H1 (cell line): ENCODE data around the gene ZNF789. TPM values are rescaled to one million over a fixed set of nuclear protein-coding genes. Genes with fewer than 3 reads are reported as not detected.

Source experiments
- CTCF ChIA-PET: fragments of 300-600 bp; sonication (Branson Sonifier 250); formaldehyde crosslinking; loops from one replicate; lab custom pipeline; 2021; ENCODE audit not compliant: partially characterized antibody; lab: Charles Lee
- POLR2A ChIA-PET: fragments of 300-600 bp; sonication (Branson Sonifier 250); formaldehyde crosslinking; loops from one replicate; lab custom pipeline; 2021; ENCODE audit warnings: inconsistent platforms; ENCODE audit not compliant: partially characterized antibody; lab: Charles Lee
- DNase-seq, 2 experiments: peaks; one replicate each; pipeline versions ENCODE4 v3.0.0 to v3.0.0-alpha.2; 2010 to 2022; ENCODE audit warnings: low spot score in 2 of 2, low read depth in 1 of 2, mixed read lengths in 1 of 2
- FAIRE-seq: peaks from 2 replicates; lab custom pipeline; 2011; peaks lifted over from hg19 to GRCh38; lab: Jason Lieb, UNC
- H2AFZ ChIP-seq: 2 replicates; pipeline ENCODE4 v1.8.1; 2012; ENCODE audit warnings: low read length, inconsistent platforms
- H2AK5ac ChIP-seq: 2 replicates; pipeline ENCODE4 v1.6.1; 2013; ENCODE audit warnings: low read depth, low read length
- H2BK120ac ChIP-seq: replicated peaks from 2 replicates; pipeline ENCODE3; 2013; ENCODE audit warnings: low read depth, low read length, inconsistent platforms
- H2BK12ac ChIP-seq: 2 replicates; pipeline ENCODE4 v1.6.1; 2013; ENCODE audit warnings: low read depth, low read length
- H2BK15ac ChIP-seq: 2 replicates; pipeline ENCODE4 v1.6.1; 2013; ENCODE audit warnings: low read length
- H2BK20ac ChIP-seq: 2 replicates; pipeline ENCODE4 v1.6.1; 2013; ENCODE audit warnings: low read length
- H2BK5ac ChIP-seq: 2 replicates; pipeline ENCODE4 v1.6.1; 2013; ENCODE audit warnings: low read depth, low read length
- H3K14ac ChIP-seq: 2 replicates; pipeline ENCODE4 v1.6.1; 2013; ENCODE audit warnings: inconsistent platforms; ENCODE audit not compliant: insufficient read length
- H3K18ac ChIP-seq: 2 replicates; pipeline ENCODE4 v1.6.1; 2013; ENCODE audit warnings: low read length; ENCODE audit errors: extremely low read depth
- H3K23ac ChIP-seq: 2 replicates; pipeline ENCODE4 v1.6.1; 2013; ENCODE audit warnings: inconsistent platforms; ENCODE audit not compliant: insufficient read length
- H3K23me2 ChIP-seq: 2 replicates; pipeline ENCODE4 v1.6.1; 2013; ENCODE audit warnings: low read depth, low read length
- H3K27ac ChIP-seq: 2 replicates; pipeline ENCODE4 v1.6.1; 2011; ENCODE audit warnings: low read depth, low read length, inconsistent platforms
- H3K27me3 ChIP-seq, 4 experiments: replicated peaks in 1 of 4; 1 replicate in 1 of 4; 2 replicates in 3 of 4; pipeline versions ENCODE4 v1.6.1 to v1.8.1; 2011 to 2013; ENCODE audit warnings: low read length in 3 of 4, mild to moderate bottlenecking in 3 of 4, inconsistent platforms in 2 of 4, mixed read lengths in 2 of 4, moderate library complexity in 1 of 4; ENCODE audit not compliant: control insufficient read depth in 3 of 4, insufficient read depth in 3 of 4; ENCODE audit errors: extremely low read depth in 1 of 4
- H3K36me3 ChIP-seq, 4 experiments: 2 replicates each; pipeline versions ENCODE4 v1.6.1 to v1.8.1; 2011 to 2013; ENCODE audit warnings: mild to moderate bottlenecking in 4 of 4, low read length in 3 of 4, moderate library complexity in 2 of 4, control low read depth in 1 of 4, inconsistent platforms in 1 of 4; ENCODE audit not compliant: insufficient read depth in 4 of 4, control insufficient read depth in 2 of 4
- H3K4ac ChIP-seq: replicated peaks from 2 replicates; pipeline ENCODE3; 2013; ENCODE audit warnings: low read length, low read depth, mixed read lengths, inconsistent platforms; ENCODE audit not compliant: insufficient read length
- H3K4me1 ChIP-seq, 4 experiments: replicated peaks in 1 of 4; 1 replicate in 1 of 4; 2 replicates in 3 of 4; pipeline versions ENCODE4 v1.6.1 to v1.8.1; 2011 to 2013; ENCODE audit warnings: low read length in 3 of 4, inconsistent platforms in 2 of 4, mixed read lengths in 1 of 4; ENCODE audit not compliant: insufficient read depth in 4 of 4, control insufficient read depth in 3 of 4
- H3K4me2 ChIP-seq, 2 experiments: 2 replicates each; pipeline versions ENCODE4 v1.6.1 to v1.8.1; 2011 to 2013; ENCODE audit warnings: low read depth in 2 of 2, low read length in 2 of 2, control low read depth in 1 of 2, inconsistent platforms in 1 of 2, mild to moderate bottlenecking in 1 of 2; ENCODE audit not compliant: insufficient read depth in 1 of 2
- H3K4me3 ChIP-seq, 4 experiments: fragments of 200-600, 300-600 bp in 1 of 4; sonication (generic), shearing (Covaris generic), sonication (Bioruptor Twin) in 1 of 4; 2 replicates each; pipeline versions ENCODE4 v1.5.1 to v1.8.1; 2011 to 2016; ENCODE audit warnings: low read length in 4 of 4, low read depth in 3 of 4, control low read depth in 2 of 4, inconsistent platforms in 2 of 4, mild to moderate bottlenecking in 2 of 4, mixed read lengths in 1 of 4, moderate library complexity in 1 of 4; ENCODE audit not compliant: insufficient read depth in 2 of 4; ENCODE audit errors: extremely low read depth in 1 of 4
- H3K56ac ChIP-seq: replicated peaks from 2 replicates; pipeline ENCODE3; 2013; ENCODE audit warnings: low read depth, mild to moderate bottlenecking, mixed read lengths, low read length, inconsistent platforms; ENCODE audit not compliant: insufficient read length
- H3K79me1 ChIP-seq: 2 replicates; pipeline ENCODE4 v1.6.1; 2013; ENCODE audit warnings: low read depth, low read length, control low read depth
- H3K79me2 ChIP-seq, 2 experiments: 2 replicates each; pipeline versions ENCODE4 v1.6.1 to v1.8.1; 2012 to 2013; ENCODE audit warnings: low read length in 2 of 2, mild to moderate bottlenecking in 2 of 2, inconsistent platforms in 1 of 2; ENCODE audit not compliant: insufficient read depth in 2 of 2, control insufficient read depth in 1 of 2
- H3K9ac ChIP-seq, 4 experiments: replicated peaks in 1 of 4; 1 replicate in 1 of 4; 2 replicates in 3 of 4; pipeline versions ENCODE4 v1.6.1 to v1.8.1; 2011 to 2013; ENCODE audit warnings: low read depth in 3 of 4, low read length in 3 of 4, control low read depth in 2 of 4, mild to moderate bottlenecking in 2 of 4, moderate library complexity in 2 of 4, inconsistent platforms in 1 of 4; ENCODE audit errors: extremely low read depth in 1 of 4
- H3K9me3 ChIP-seq, 2 experiments: 2 replicates each; pipeline versions ENCODE4 v1.6.1 to v1.8.1; 2012 to 2013; ENCODE audit warnings: mild to moderate bottlenecking in 2 of 2, moderate library complexity in 2 of 2, control low read depth in 1 of 2, inconsistent platforms in 1 of 2, low read depth in 1 of 2, low read length in 1 of 2, mixed read lengths in 1 of 2; ENCODE audit not compliant: insufficient read depth in 2 of 2
- H4K20me1 ChIP-seq, 2 experiments: replicated peaks in 1 of 2; 2 replicates each; pipeline versions ENCODE3 to v1.8.1; 2011 to 2013; ENCODE audit warnings: inconsistent platforms in 2 of 2, low read length in 2 of 2, mild to moderate bottlenecking in 1 of 2; ENCODE audit not compliant: insufficient read depth in 2 of 2, control insufficient read depth in 1 of 2
- H4K5ac ChIP-seq: 2 replicates; pipeline ENCODE4 v1.6.1; 2013; ENCODE audit warnings: low read length, low read depth, mixed read lengths, inconsistent platforms; ENCODE audit not compliant: insufficient read length
- H4K8ac ChIP-seq: 2 replicates; pipeline ENCODE4 v1.8.0; 2013; ENCODE audit warnings: mild to moderate bottlenecking, moderate library complexity, low read length, inconsistent platforms; ENCODE audit not compliant: insufficient read depth; ENCODE audit errors: extremely low read depth
- H4K91ac ChIP-seq: replicated peaks from 2 replicates; pipeline ENCODE3; 2013; ENCODE audit warnings: low read length, mixed read lengths, inconsistent platforms; ENCODE audit not compliant: insufficient read length
- ATF3 ChIP-seq: IDR thresholded peaks from 2 replicates; pipeline ENCODE4 v1.6.1; 2011; ENCODE audit warnings: low read depth, mild to moderate bottlenecking, low read length; ENCODE audit not compliant: insufficient read depth
- CTCF ChIP-seq, 3 experiments: IDR thresholded peaks; 1 replicate in 2 of 3; 2 replicates in 1 of 3; pipeline versions ENCODE4 v1.5.1 to v1.6.1; 2011; ENCODE audit warnings: low read length in 3 of 3, mild to moderate bottlenecking in 3 of 3, inconsistent platforms in 2 of 3, low read depth in 1 of 3, moderate library complexity in 1 of 3; ENCODE audit not compliant: insufficient read depth in 1 of 3; ENCODE audit errors: control extremely low read depth in 1 of 3
- EP300 ChIP-seq, 2 experiments: IDR thresholded peaks; 1 replicate in 1 of 2; 2 replicates in 1 of 2; pipeline ENCODE4 v1.6.1; 2011 to 2012; ENCODE audit warnings: low read depth in 2 of 2, low read length in 2 of 2, mild to moderate bottlenecking in 2 of 2, borderline replicate concordance in 1 of 2, inconsistent platforms in 1 of 2, moderate library complexity in 1 of 2
- SP1 ChIP-seq: IDR thresholded peaks from 2 replicates; pipeline ENCODE4 v1.6.1; 2011; ENCODE audit warnings: low read depth, low read length
- SP2 ChIP-seq: IDR thresholded peaks from 2 replicates; pipeline ENCODE4 v1.6.1; 2012; ENCODE audit warnings: mild to moderate bottlenecking, low read length, inconsistent platforms
- WGBS, 2 experiments: shearing (Covaris generic) in 1 of 2; methylation state at CpG; one replicate each; pipeline versions ENCODE4 v1.1.6 to v1.1.7; 2013 to 2015; ENCODE audit warnings: low lambda C conversion rate in 2 of 2, mixed read lengths in 2 of 2, inconsistent platforms in 1 of 2, low coverage in 1 of 2, missing lambda C conversion rate in 1 of 2; ENCODE audit not compliant: insufficient replicate concordance in 2 of 2, insufficient coverage in 1 of 2, insufficient read length in 1 of 2; ENCODE audit errors: extremely low coverage in 1 of 2, missing lambda C conversion rate in 1 of 2; 5-methylcytosine and 5-hydroxymethylcytosine counted together
- polyA plus RNA-seq, 7 experiments: library from polyadenylated mRNA; depleted of rRNA in 3 of 7; stranded (reverse) in 5 of 7; unstranded in 2 of 7; fragments of >200 nt in 5 of 7; fragments of 200-250 nt in 2 of 7; gene quantifications; 1 replicate in 5 of 7; 2 replicates in 1 of 7; 4 replicates in 1 of 7; pipeline versions ENCODE4 v1.2.1 to v1.2.3, GENCODE V29; 2011 to 2013; ENCODE audit warnings: missing spikeins in 2 of 7, mixed read lengths in 2 of 7
- total RNA-seq: library from RNA; stranded (reverse); fragmentation: NEBNext Ultra II Directional; extraction: Animal tissue kit (Norgen Biotek cat#: 25700); gene quantifications from 2 replicates; pipeline ENCODE4 v1.2.1, GENCODE V29; 2021

Gene ZNF789
- total and polyA plus RNA-seq, 2 of the 8 experiments (the other 6 are each of a cell fraction or from before 2014, with no cell fraction given): 11.4 to 12.5 TPM

- CTCF ChIA-PET: interaction anchor here (0.5 to 1.6 kb wide), 3 partner anchors 42 to 385 kb away, joined by 3 to 4 read pairs (median 3); no protein-coding TSS in a partner anchor
- Histone ChIP-seq H3K9ac (no peak overlapping the region), H4K8ac (no peak overlapping the region), H2BK5ac (no peak overlapping the region), H3K36me3 (peaks cover 4 to 34% (median 21%) of the 10 kb centered on the region in 4 experiments; a peak in 7 of 8 replicates), H3K23me2 (no peaks in the 10 kb centered on the region), H2AFZ (no peak overlapping the region), H3K79me2 (no peaks in the 10 kb centered on the region), H2BK20ac (no peak overlapping the region), H3K27me3 (no peaks in the 10 kb centered on the region), H3K14ac (no peak overlapping the region), H3K56ac (no peak overlapping the region), H3K4me2 (no peak overlapping the region), H4K5ac (no peak overlapping the region), H2AK5ac (no peak overlapping the region), H3K4me3 (no peak overlapping the region), H3K27ac (no peak overlapping the region), H3K18ac (no peak overlapping the region), H3K4ac (no peak overlapping the region), H2BK15ac (no peak overlapping the region), H3K4me1 (no peaks in the 10 kb centered on the region), H3K79me1 (no peaks in the 10 kb centered on the region), H4K91ac (no peak overlapping the region), H2BK12ac (no peak overlapping the region), H3K9me3 (peaks cover 15 to 19% of the 10 kb centered on the region in 2 experiments), H2BK120ac (no peak overlapping the region), H4K20me1 (peaks cover 0 to 1% of the 10 kb centered on the region in 2 experiments), H3K23ac (no peak overlapping the region)
- DNase-seq (no peak), FAIRE-seq (no peak)
- WGBS, 2 experiments: 82% methylated on average over 3 of the region's 3 CpGs; no CpG with 5 or more reads in 1 of the 2 experiments
- TF ChIP-seq SP2 (no peak), ATF3 (no peak), CTCF (IDR thresholded peaks at IDR 0.05; ENCODE audit: control extremely low read depth in 1 of 3, insufficient read depth in 1 of 3, low read depth in 1 of 3, low read length in 3 of 3) (peak; percentile 2 to 20 (median 8); a peak in 2 of 4 replicates), SP1 (no peak), EP300 (IDR thresholded peaks at IDR 0.05; ENCODE audit: borderline replicate concordance in 1 of 2, low read depth in 2 of 2, low read length in 2 of 2) (no peak)
- POLR2A ChIA-PET: interaction anchor here (1.0 to 1.7 kb wide), 6 partner anchors 15 to 126 kb away, joined by 3 to 6 read pairs (median 4); partner anchors contain the start of genes ZNF789 and ZSCAN25
Observed at GRCh38 chr7:99490878-99491277, 18.2 kb downstream of the ZNF789 start.
